Measurements from ENCODE around the gene GPBP1. TPM values are rescaled to one million over a fixed set of nuclear protein-coding genes. Genes with fewer than 3 reads are reported as not detected.
"Not testable (repeated sequence)": the region's sequence is repeated elsewhere in the genome, so short reads cannot be mapped to it uniquely, and the experiment has no call there.

The GPBP1 gene
- total RNA-seq, 1 experiment from 2014 or later, result 105 TPM

DNA sequence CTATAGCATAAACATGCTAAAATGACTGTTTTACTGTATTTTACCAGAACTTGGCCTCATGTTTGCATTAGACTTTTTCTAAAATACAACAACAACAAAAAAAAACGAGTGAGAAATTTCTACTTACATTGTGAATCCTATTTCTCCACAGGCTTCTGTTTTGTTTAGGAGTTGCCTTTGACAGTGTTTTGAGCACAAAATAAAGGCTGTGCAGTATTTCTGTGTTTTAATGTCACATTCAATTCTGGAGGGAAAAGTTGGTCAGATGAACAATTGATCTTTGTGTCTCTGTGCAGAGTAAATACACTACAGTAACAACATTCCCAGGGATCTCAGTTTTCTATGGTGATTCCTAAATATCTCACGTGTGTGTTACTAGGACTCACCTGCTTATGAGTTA is 131.1 kb downstream of the GPBP1 start:
- intact Hi-C loops (cut with micrococcal nuclease; ENCODE audit: unreplicated experiment), result no loop called here

DNA sequence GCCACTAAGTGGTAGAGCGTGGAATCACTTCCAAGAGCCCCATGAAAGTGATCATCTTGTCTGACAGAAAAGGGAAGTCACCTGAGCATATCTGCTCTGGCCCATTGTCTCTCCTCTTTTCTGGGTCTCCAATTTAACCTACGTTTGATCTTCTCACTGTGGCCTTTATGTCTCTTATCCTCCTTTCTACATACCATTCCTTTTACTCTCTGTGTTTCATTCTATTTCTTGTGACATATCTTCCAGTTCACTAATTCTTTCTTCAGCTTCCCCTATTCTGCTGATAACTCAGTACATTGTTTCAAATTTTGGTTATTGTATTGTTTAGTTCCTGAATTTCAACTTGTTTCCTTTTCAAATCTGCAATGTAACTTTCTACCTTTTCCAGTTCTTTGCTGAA is 132.5 kb downstream of the GPBP1 start:
- Mint-ChIP-seq H3K27ac (ENCODE audit: unreplicated experiment) (no peak overlapping the region), H3K27me3 (ENCODE audit: unreplicated experiment) (no peaks in the 10 kb centered on the region), H3K4me3 (ENCODE audit: low read depth, unreplicated experiment) (no peak overlapping the region), H3K36me3 (ENCODE audit: insufficient read depth, unreplicated experiment) (peaks cover 4% of the 10 kb centered on the region), H3K9me3 (ENCODE audit: low read depth, unreplicated experiment) (peaks cover 11% of the 10 kb centered on the region), H3K4me1 (ENCODE audit: low read depth, unreplicated experiment) (peaks cover 39% of the 10 kb centered on the region)
- no TSS peak for BruUV-seq (replicated peaks)
- DNase-seq, result no peak
- TF ChIP-seq, protein P1, sequence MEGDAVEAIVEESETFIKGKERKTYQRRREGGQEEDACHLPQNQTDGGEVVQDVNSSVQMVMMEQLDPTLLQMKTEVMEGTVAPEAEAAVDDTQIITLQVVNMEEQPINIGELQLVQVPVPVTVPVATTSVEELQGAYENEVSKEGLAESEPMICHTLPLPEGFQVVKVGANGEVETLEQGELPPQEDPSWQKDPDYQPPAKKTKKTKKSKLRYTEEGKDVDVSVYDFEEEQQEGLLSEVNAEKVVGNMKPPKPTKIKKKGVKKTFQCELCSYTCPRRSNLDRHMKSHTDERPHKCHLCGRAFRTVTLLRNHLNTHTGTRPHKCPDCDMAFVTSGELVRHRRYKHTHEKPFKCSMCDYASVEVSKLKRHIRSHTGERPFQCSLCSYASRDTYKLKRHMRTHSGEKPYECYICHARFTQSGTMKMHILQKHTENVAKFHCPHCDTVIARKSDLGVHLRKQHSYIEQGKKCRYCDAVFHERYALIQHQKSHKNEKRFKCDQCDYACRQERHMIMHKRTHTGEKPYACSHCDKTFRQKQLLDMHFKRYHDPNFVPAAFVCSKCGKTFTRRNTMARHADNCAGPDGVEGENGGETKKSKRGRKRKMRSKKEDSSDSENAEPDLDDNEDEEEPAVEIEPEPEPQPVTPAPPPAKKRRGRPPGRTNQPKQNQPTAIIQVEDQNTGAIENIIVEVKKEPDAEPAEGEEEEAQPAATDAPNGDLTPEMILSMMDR (IDR thresholded peaks at IDR 0.05; ENCODE audit: unreplicated experiment), result no peak
- CTCF ChIA-PET, result no interaction called here
- intact Hi-C loops (cut with micrococcal nuclease; ENCODE audit: unreplicated experiment), result no loop called here

More for the DNA sequence above, 131.1 kb downstream of the GPBP1 start:
- no TSS peak for BruUV-seq (replicated peaks)
- H3K4me3 Mint-ChIP-seq (ENCODE audit: low read depth, unreplicated experiment), result no peak overlapping the region
- H3K36me3 Mint-ChIP-seq (ENCODE audit: insufficient read depth, unreplicated experiment), result peaks cover 4% of the 10 kb centered on the region
- peaks cover 48% of the 10 kb centered on the region for H3K4me1 Mint-ChIP-seq (ENCODE audit: low read depth, unreplicated experiment)
- DNase-seq, result no peak
- TF ChIP-seq, protein P1 (IDR thresholded peaks at IDR 0.05; ENCODE audit: unreplicated experiment), result no peak
- no peak overlapping the region for H3K27ac Mint-ChIP-seq (ENCODE audit: unreplicated experiment)
- H3K27me3 Mint-ChIP-seq (ENCODE audit: unreplicated experiment), result no peaks in the 10 kb centered on the region
- CTCF ChIA-PET, result no interaction called here
- peaks cover 10% of the 10 kb centered on the region for H3K9me3 Mint-ChIP-seq (ENCODE audit: low read depth, unreplicated experiment)

DNA sequence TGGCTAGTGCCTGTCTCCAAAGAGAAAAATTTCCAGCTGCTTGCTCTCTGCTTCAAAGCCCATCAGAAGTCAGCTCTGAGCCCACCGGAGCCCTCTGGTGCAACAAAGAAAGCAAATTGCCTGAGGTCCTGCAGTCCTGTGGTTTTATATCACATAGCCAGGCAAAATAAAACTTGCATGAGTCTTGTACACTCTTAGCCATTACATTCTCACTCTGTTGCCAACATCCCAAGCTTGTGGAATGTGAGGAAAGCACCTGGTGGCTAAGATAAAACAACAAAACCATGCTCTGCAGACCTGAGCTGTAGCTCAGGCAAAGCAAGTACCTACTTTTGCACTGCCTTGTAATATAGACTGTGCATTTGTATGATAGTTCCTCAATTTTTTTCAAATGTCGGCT is 133.7 kb downstream of the GPBP1 start:
- TF ChIP-seq, protein P1 (IDR thresholded peaks at IDR 0.05; ENCODE audit: unreplicated experiment), result no peak
- CTCF ChIA-PET, result no interaction called here
- H3K4me3 Mint-ChIP-seq (ENCODE audit: low read depth, unreplicated experiment), result no peak overlapping the region
- H3K9me3 Mint-ChIP-seq (ENCODE audit: low read depth, unreplicated experiment), result peaks cover 9% of the 10 kb centered on the region
- no peaks in the 10 kb centered on the region for H3K36me3 Mint-ChIP-seq (ENCODE audit: insufficient read depth, unreplicated experiment)
- intact Hi-C loops (cut with micrococcal nuclease; ENCODE audit: unreplicated experiment), result no loop called here
- no peak overlapping the region for H3K27ac Mint-ChIP-seq (ENCODE audit: unreplicated experiment)
- DNase-seq, result no peak
- no peaks in the 10 kb centered on the region for H3K27me3 Mint-ChIP-seq (ENCODE audit: unreplicated experiment)
- H3K4me1 Mint-ChIP-seq (ENCODE audit: low read depth, unreplicated experiment), result peaks cover 33% of the 10 kb centered on the region
- BruUV-seq (replicated peaks), result no TSS peak

DNA sequence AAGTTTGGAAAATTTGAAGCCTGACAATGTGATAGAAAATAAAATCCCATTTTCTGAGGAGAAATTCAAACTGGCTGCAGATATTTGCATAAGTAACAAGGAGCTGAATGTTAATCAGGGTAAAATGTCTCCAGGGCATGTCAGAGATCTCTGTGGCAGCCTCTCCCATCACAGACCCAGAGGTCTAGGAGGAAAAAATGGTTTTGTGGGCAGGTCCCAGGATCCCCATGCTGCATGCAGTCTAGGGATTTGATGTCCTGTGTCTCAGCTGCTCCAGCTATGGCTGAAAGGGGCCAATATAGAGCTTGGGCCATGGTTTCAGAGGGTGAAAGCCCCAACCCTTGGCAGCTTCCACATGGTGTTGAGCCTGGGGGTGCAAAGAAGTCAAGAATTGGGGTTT is 135.2 kb downstream of the GPBP1 start:
- intact Hi-C loops (cut with micrococcal nuclease; ENCODE audit: unreplicated experiment); H3K27ac Mint-ChIP-seq (ENCODE audit: unreplicated experiment); H3K36me3 Mint-ChIP-seq (ENCODE audit: insufficient read depth, unreplicated experiment); H3K4me3 Mint-ChIP-seq (ENCODE audit: low read depth, unreplicated experiment); H3K27me3 Mint-ChIP-seq (ENCODE audit: unreplicated experiment); H3K9me3 Mint-ChIP-seq (ENCODE audit: low read depth, unreplicated experiment); BruUV-seq (replicated peaks); DNase-seq: not testable (repeated sequence)
- peaks cover 18% of the 10 kb centered on the region for H3K4me1 Mint-ChIP-seq (ENCODE audit: low read depth, unreplicated experiment)
- CTCF ChIA-PET, result interaction anchor here (0.8 kb wide), 1 partner anchor 1183 kb away, joined by 3 read pairs; no protein-coding TSS in a partner anchor

DNA sequence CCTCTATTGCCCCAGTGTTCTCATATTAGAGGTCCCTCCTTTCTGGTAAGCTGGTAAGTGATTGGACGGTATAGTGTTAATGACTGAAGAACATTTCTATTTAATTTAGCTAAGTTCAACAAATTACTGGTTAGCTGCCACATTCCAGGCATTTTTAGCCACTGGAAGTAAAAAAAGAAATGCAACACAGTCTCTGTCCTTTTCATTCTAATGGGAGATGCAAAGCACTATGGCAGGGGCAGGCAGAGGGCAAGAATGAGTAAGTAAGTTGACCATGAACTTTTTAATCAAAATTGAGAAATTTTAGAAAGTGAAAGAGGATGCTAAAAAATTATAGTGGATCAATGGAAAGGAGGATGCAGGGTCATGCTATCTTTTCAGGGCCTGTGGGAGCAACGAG is 137.4 kb downstream of the GPBP1 start:
- H3K4me1 Mint-ChIP-seq (ENCODE audit: low read depth, unreplicated experiment), result peaks cover 9% of the 10 kb centered on the region

More for the DNA sequence above, 137.4 kb downstream of the GPBP1 start:
- no TSS peak for BruUV-seq (replicated peaks)
- Mint-ChIP-seq H3K4me3 (ENCODE audit: low read depth, unreplicated experiment) (no peak overlapping the region), H3K27ac (ENCODE audit: unreplicated experiment) (no peak overlapping the region), H3K9me3 (ENCODE audit: low read depth, unreplicated experiment) (peaks cover 9% of the 10 kb centered on the region), H3K27me3 (ENCODE audit: unreplicated experiment) (no peaks in the 10 kb centered on the region), H3K36me3 (ENCODE audit: insufficient read depth, unreplicated experiment) (no peaks in the 10 kb centered on the region)
- DNase-seq, result no peak
- intact Hi-C loops (cut with micrococcal nuclease; ENCODE audit: unreplicated experiment), result no loop called here
- TF ChIP-seq, protein P1 (IDR thresholded peaks at IDR 0.05; ENCODE audit: unreplicated experiment), result no peak
- CTCF ChIA-PET, result no interaction called here

All from Calu3 (cell line).